ENCODE measurements around the gene CARNS1.
"Not testable (repeated sequence)": the region's sequence is repeated elsewhere in the genome, so short reads cannot be mapped to it uniquely, and the experiment has no call there.

Gene CARNS1

GRCh38 chr11:67465530-67465929 is 50.1 kb downstream of the CARNS1 start:
- DNase-seq (ENCODE audit: low read depth in 2 of 2), result not testable (repeated sequence)

- DNase-seq (ENCODE audit: low read depth in 2 of 2), result no peak
Measured at GRCh38 chr11:67466367-67466766, 50.9 kb downstream of the CARNS1 start.

GRCh38 chr11:67466962-67467771 is 51.7 kb downstream of the CARNS1 start:
- no peak for DNase-seq (ENCODE audit: low read depth in 2 of 2)

GRCh38 chr11:67468056-67468455 is 52.6 kb downstream of the CARNS1 start:
- no peak for DNase-seq (ENCODE audit: low read depth in 2 of 2)

- DNase-seq (ENCODE audit: low read depth in 2 of 2), result no peak
Measured at GRCh38 chr11:67468456-67468758, 52.9 kb downstream of the CARNS1 start.

GRCh38 chr11:67468759-67469507 is 53.5 kb downstream of the CARNS1 start, which contains the start of gene TMEM134:
TMEM134 (minus strand) TSS chr11:67469251; CDS start chr11:67469192, 59 bp downstream.
- peak; percentile 84 to 88 for DNase-seq (ENCODE audit: low read depth in 2 of 2)

GRCh38 chr11:67469508-67469811 is 54.0 kb downstream of the CARNS1 start:
- DNase-seq (ENCODE audit: low read depth in 2 of 2), result no peak

- no peak for DNase-seq (ENCODE audit: low read depth in 2 of 2)
Measured at GRCh38 chr11:67470337-67471002, 55.0 kb downstream of the CARNS1 start.

GRCh38 chr11:67472882-67473281 is 57.4 kb downstream of the CARNS1 start:
- no peak for DNase-seq (ENCODE audit: low read depth in 2 of 2)
